ENCODE results near the gene C1orf210.

Gene C1orf210

GRCh38 chr1:43285269-43285990, at the start of gene C1orf210:
TSS of gene C1orf210 (minus strand) at chr1:43285581. CDS start at chr1:43283270, 2,311 bp downstream.
- Histone ChIP-seq H3K36me3 (ENCODE audit: insufficient read depth, insufficient read length, low read length) (no peaks in the 10 kb centered on the region), H3K4me1 (ENCODE audit: insufficient read depth, insufficient read length) (peaks cover 13% of the 10 kb centered on the region), H3K27me3 (ENCODE audit: insufficient read depth, insufficient read length) (no peaks in the 10 kb centered on the region), H3K9ac (ENCODE audit: insufficient read length, low read depth) (no peak within 1 kb of the TSS), H3K9me3 (ENCODE audit: insufficient read depth, low read length) (no peaks in the 10 kb centered on the region), H3K4me3 (ENCODE audit: insufficient read length, low read depth) (no peak within 1 kb of the TSS)
- DNase-seq (ENCODE audit: low read depth, low spot score), result no peak
- TF ChIP-seq ZNF274 (IDR thresholded peaks at IDR 0.05; ENCODE audit: low read depth, low read length) (no peak), SUZ12 (IDR thresholded peaks at IDR 0.05; ENCODE audit: extremely low read depth, insufficient read depth, insufficient read length) (no peak), YY1 (IDR thresholded peaks at IDR 0.05; ENCODE audit: insufficient read depth, insufficient read length) (no peak)

GRCh38 chr1:43334453-43335205, 49.2 kb upstream of the C1orf210 start:
- H3K27me3 ChIP-seq (ENCODE audit: insufficient read depth, insufficient read length), result no peaks in the 10 kb centered on the region
- H3K4me3 ChIP-seq (ENCODE audit: insufficient read length, low read depth), result no peak overlapping the region
- no peak for TF ChIP-seq ZNF274 (IDR thresholded peaks at IDR 0.05; ENCODE audit: low read depth, low read length)
- TF ChIP-seq YY1 (IDR thresholded peaks at IDR 0.05; ENCODE audit: insufficient read depth, insufficient read length), result no peak
- TF ChIP-seq SUZ12 (IDR thresholded peaks at IDR 0.05; ENCODE audit: extremely low read depth, insufficient read depth, insufficient read length), result no peak
- H3K36me3 ChIP-seq (ENCODE audit: insufficient read depth, insufficient read length, low read length), result no peaks in the 10 kb centered on the region
- peaks cover 12% of the 10 kb centered on the region for H3K4me1 ChIP-seq (ENCODE audit: insufficient read depth, insufficient read length)
- DNase-seq (ENCODE audit: low read depth, low spot score), result no peak
- H3K9ac ChIP-seq (ENCODE audit: insufficient read length, low read depth), result no peak overlapping the region
- no peaks in the 10 kb centered on the region for H3K9me3 ChIP-seq (ENCODE audit: insufficient read depth, low read length)

GRCh38 chr1:43331688-43332087, 46.3 kb upstream of the C1orf210 start:
- Histone ChIP-seq H3K4me3 (ENCODE audit: insufficient read length, low read depth) (no peak overlapping the region), H3K4me1 (ENCODE audit: insufficient read depth, insufficient read length) (peaks cover 8% of the 10 kb centered on the region), H3K36me3 (ENCODE audit: insufficient read depth, insufficient read length, low read length) (no peaks in the 10 kb centered on the region), H3K27me3 (ENCODE audit: insufficient read depth, insufficient read length) (no peaks in the 10 kb centered on the region), H3K9me3 (ENCODE audit: insufficient read depth, low read length) (peaks cover 17% of the 10 kb centered on the region), H3K9ac (ENCODE audit: insufficient read length, low read depth) (no peak overlapping the region)
- no peak for TF ChIP-seq YY1 (IDR thresholded peaks at IDR 0.05; ENCODE audit: insufficient read depth, insufficient read length)
- no peak for TF ChIP-seq ZNF274 (IDR thresholded peaks at IDR 0.05; ENCODE audit: low read depth, low read length)
- TF ChIP-seq SUZ12 (IDR thresholded peaks at IDR 0.05; ENCODE audit: extremely low read depth, insufficient read depth, insufficient read length), result no peak
- DNase-seq (ENCODE audit: low read depth, low spot score), result no peak

GRCh38 chr1:43329995-43330751, 44.8 kb upstream of the C1orf210 start:
- Histone ChIP-seq H3K4me3 (ENCODE audit: insufficient read length, low read depth) (no peak overlapping the region), H3K4me1 (ENCODE audit: insufficient read depth, insufficient read length) (peaks cover 8% of the 10 kb centered on the region), H3K36me3 (ENCODE audit: insufficient read depth, insufficient read length, low read length) (no peaks in the 10 kb centered on the region), H3K9me3 (ENCODE audit: insufficient read depth, low read length) (peaks cover 30% of the 10 kb centered on the region), H3K9ac (ENCODE audit: insufficient read length, low read depth) (peak overlapping the region; percentile 27), H3K27me3 (ENCODE audit: insufficient read depth, insufficient read length) (no peaks in the 10 kb centered on the region)
- TF ChIP-seq ZNF274 (IDR thresholded peaks at IDR 0.05; ENCODE audit: low read depth, low read length), result no peak
- TF ChIP-seq YY1 (IDR thresholded peaks at IDR 0.05; ENCODE audit: insufficient read depth, insufficient read length), result no peak
- TF ChIP-seq SUZ12 (IDR thresholded peaks at IDR 0.05; ENCODE audit: extremely low read depth, insufficient read depth, insufficient read length), result no peak
- peak; percentile 78 for DNase-seq (ENCODE audit: low read depth, low spot score)

GRCh38 chr1:43327549-43328292, 42.3 kb upstream of the C1orf210 start:
- Histone ChIP-seq H3K36me3 (ENCODE audit: insufficient read depth, insufficient read length, low read length) (no peaks in the 10 kb centered on the region), H3K4me1 (ENCODE audit: insufficient read depth, insufficient read length) (peaks cover 10% of the 10 kb centered on the region), H3K27me3 (ENCODE audit: insufficient read depth, insufficient read length) (no peaks in the 10 kb centered on the region), H3K4me3 (ENCODE audit: insufficient read length, low read depth) (no peak overlapping the region), H3K9ac (ENCODE audit: insufficient read length, low read depth) (no peak overlapping the region), H3K9me3 (ENCODE audit: insufficient read depth, low read length) (peaks cover 34% of the 10 kb centered on the region)
- no peak for DNase-seq (ENCODE audit: low read depth, low spot score)
- TF ChIP-seq SUZ12 (IDR thresholded peaks at IDR 0.05; ENCODE audit: extremely low read depth, insufficient read depth, insufficient read length) (no peak), ZNF274 (IDR thresholded peaks at IDR 0.05; ENCODE audit: low read depth, low read length) (no peak), YY1 (IDR thresholded peaks at IDR 0.05; ENCODE audit: insufficient read depth, insufficient read length) (no peak)

- Histone ChIP-seq H3K4me3 (ENCODE audit: insufficient read length, low read depth) (no peak overlapping the region), H3K27me3 (ENCODE audit: insufficient read depth, insufficient read length) (no peaks in the 10 kb centered on the region), H3K9ac (ENCODE audit: insufficient read length, low read depth) (no peak overlapping the region), H3K4me1 (ENCODE audit: insufficient read depth, insufficient read length) (peaks cover 11% of the 10 kb centered on the region), H3K9me3 (ENCODE audit: insufficient read depth, low read length) (peaks cover 34% of the 10 kb centered on the region), H3K36me3 (ENCODE audit: insufficient read depth, insufficient read length, low read length) (no peaks in the 10 kb centered on the region)
- TF ChIP-seq ZNF274 (IDR thresholded peaks at IDR 0.05; ENCODE audit: low read depth, low read length), result no peak
- DNase-seq (ENCODE audit: low read depth, low spot score), result no peak
Measured at GRCh38 chr1:43325381-43325780, 40.0 kb upstream of the C1orf210 start.

Measured in NT2/D1 (cell line).